Measurements from ENCODE around the gene SSU72. TPM values are rescaled to one million over a fixed set of nuclear protein-coding genes. Genes with fewer than 3 reads are reported as not detected.

Gene SSU72
- total RNA-seq, 4 donors from 2014 or later, result 102 to 115 (median 109) TPM

GRCh38 chr1:1540090-1540817 is 34.4 kb downstream of the SSU72 start, which contains the start of gene TMEM240:
TSS of gene TMEM240 (minus strand) at chr1:1540624. CDS start at chr1:1540346, 278 bp downstream.
- 5% methylated on average over 9 of the region's 100 CpGs for WGBS
- Histone ChIP-seq H3K27me3 (no peaks in the 10 kb centered on the region), H3K4me3 (peak within 1 kb of the TSS; percentile 66), H3K4me1 (peaks cover 29% of the 10 kb centered on the region), H3K9me3 (no peaks in the 10 kb centered on the region), H3K36me3 (peaks cover 23% of the 10 kb centered on the region), H3K27ac (peak within 1 kb of the TSS; percentile 44)
- peak in 1 of 2 donors; percentile 86 for DNase-seq (ENCODE audit: low spot score in 2 of 2)
- no peak for TF ChIP-seq POLR2AphosphoS5 (IDR thresholded peaks at IDR 0.05)
- no peak for TF ChIP-seq POLR2A (IDR thresholded peaks at IDR 0.05)
- TF ChIP-seq EP300 (IDR thresholded peaks at IDR 0.05), result no peak
- TF ChIP-seq CTCF (IDR thresholded peaks at IDR 0.05), result no peak

- no peak overlapping the region for H3K27ac ChIP-seq
- TF ChIP-seq POLR2A (IDR thresholded peaks at IDR 0.05) (no peak), CTCF (IDR thresholded peaks at IDR 0.05) (no peak)
- peak overlapping the region; percentile 66 for H3K4me3 ChIP-seq
- H3K27me3 ChIP-seq, result no peaks in the 10 kb centered on the region
- peaks cover 29% of the 10 kb centered on the region for H3K4me1 ChIP-seq
- 15% methylated on average over 17 of the region's 66 CpGs for WGBS
- no peaks in the 10 kb centered on the region for H3K9me3 ChIP-seq
- no peak for DNase-seq (ENCODE audit: low spot score in 2 of 2)
- H3K36me3 ChIP-seq, result peaks cover 27% of the 10 kb centered on the region
Measured at GRCh38 chr1:1539310-1540089, 35.2 kb downstream of the SSU72 start.

GRCh38 chr1:1538989-1539309 is 35.7 kb downstream of the SSU72 start:
- Histone ChIP-seq H3K4me3 (peak overlapping the region; percentile 66), H3K36me3 (peaks cover 28% of the 10 kb centered on the region), H3K4me1 (peaks cover 29% of the 10 kb centered on the region), H3K27ac (no peak overlapping the region), H3K27me3 (no peaks in the 10 kb centered on the region), H3K9me3 (no peaks in the 10 kb centered on the region)
- no peak for DNase-seq (ENCODE audit: low spot score in 2 of 2)
- WGBS, result 97% methylated on average over 10 of the region's 18 CpGs
- TF ChIP-seq CTCF (IDR thresholded peaks at IDR 0.05), result no peak
- TF ChIP-seq POLR2AphosphoS5 (IDR thresholded peaks at IDR 0.05), result no peak
- no peak for TF ChIP-seq EP300 (IDR thresholded peaks at IDR 0.05)
- no peak for TF ChIP-seq POLR2A (IDR thresholded peaks at IDR 0.05)

GRCh38 chr1:1538334-1538733 is 36.3 kb downstream of the SSU72 start:
- DNase-seq (ENCODE audit: low spot score in 2 of 2), result no peak
- Histone ChIP-seq H3K27ac (no peak overlapping the region), H3K9me3 (no peaks in the 10 kb centered on the region), H3K4me3 (no peak overlapping the region), H3K36me3 (peaks cover 26% of the 10 kb centered on the region), H3K27me3 (no peaks in the 10 kb centered on the region), H3K4me1 (peaks cover 26% of the 10 kb centered on the region)
- TF ChIP-seq EP300 (IDR thresholded peaks at IDR 0.05), result no peak
- TF ChIP-seq CTCF (IDR thresholded peaks at IDR 0.05), result no peak
- no peak for TF ChIP-seq POLR2AphosphoS5 (IDR thresholded peaks at IDR 0.05)
- no peak for TF ChIP-seq POLR2A (IDR thresholded peaks at IDR 0.05)
- over 99% methylated on average over 9 of the region's 23 CpGs for WGBS

- peaks cover 23% of the 10 kb centered on the region for H3K4me1 ChIP-seq
- 96% methylated on average over 27 of the region's 32 CpGs for WGBS
- H3K27ac ChIP-seq, result no peak overlapping the region
- H3K9me3 ChIP-seq, result no peaks in the 10 kb centered on the region
- H3K4me3 ChIP-seq, result no peak overlapping the region
- H3K36me3 ChIP-seq, result peaks cover 20% of the 10 kb centered on the region
- DNase-seq (ENCODE audit: low spot score in 2 of 2), result no peak
- H3K27me3 ChIP-seq, result no peaks in the 10 kb centered on the region
- TF ChIP-seq POLR2AphosphoS5 (IDR thresholded peaks at IDR 0.05) (no peak), EP300 (IDR thresholded peaks at IDR 0.05) (no peak)
Measured at GRCh38 chr1:1537626-1538250, 36.9 kb downstream of the SSU72 start.
